DND-41 (cell line): ENCODE data around the gene SPEM1.

Source experiments
- EZH2 ChIP-seq: IDR thresholded peaks from 3 replicates; pipeline ENCODE4 v1.6.1; 2012; ENCODE audit warnings: borderline replicate concordance, low read depth, mild to moderate bottlenecking, moderate library complexity, low read length, inconsistent platforms; ENCODE audit not compliant: severe bottlenecking
- TF ChIP-seq, protein P1 (sequence below): IDR thresholded peaks from 2 replicates; pipeline ENCODE4 v1.5.1; 2012; ENCODE audit warnings: borderline replicate concordance, low read length, moderate library complexity, mild to moderate bottlenecking; ENCODE audit not compliant: poor library complexity, severe bottlenecking; ENCODE audit errors: extremely low read depth

DNA sequence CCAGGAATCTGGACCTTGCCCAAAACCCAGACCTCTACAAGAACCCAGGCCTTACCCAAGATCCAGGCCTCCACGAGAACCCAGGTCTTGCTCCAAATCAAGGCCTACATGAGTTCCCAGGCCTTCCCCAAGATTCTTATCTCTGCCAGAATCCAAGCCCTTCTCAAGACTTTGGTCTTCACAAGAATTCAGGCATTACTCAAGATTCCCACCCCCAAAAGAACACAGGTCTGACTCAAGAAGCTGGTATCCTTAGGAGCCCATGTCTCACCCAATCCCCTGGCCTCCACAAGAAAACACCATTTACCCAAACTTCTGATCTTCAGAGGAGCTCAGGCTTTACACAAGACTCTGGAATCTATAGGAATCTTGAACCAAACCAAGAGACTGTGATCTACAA lies 11.1 kb downstream of the SPEM1 start:
- TF ChIP-seq, protein P1, sequence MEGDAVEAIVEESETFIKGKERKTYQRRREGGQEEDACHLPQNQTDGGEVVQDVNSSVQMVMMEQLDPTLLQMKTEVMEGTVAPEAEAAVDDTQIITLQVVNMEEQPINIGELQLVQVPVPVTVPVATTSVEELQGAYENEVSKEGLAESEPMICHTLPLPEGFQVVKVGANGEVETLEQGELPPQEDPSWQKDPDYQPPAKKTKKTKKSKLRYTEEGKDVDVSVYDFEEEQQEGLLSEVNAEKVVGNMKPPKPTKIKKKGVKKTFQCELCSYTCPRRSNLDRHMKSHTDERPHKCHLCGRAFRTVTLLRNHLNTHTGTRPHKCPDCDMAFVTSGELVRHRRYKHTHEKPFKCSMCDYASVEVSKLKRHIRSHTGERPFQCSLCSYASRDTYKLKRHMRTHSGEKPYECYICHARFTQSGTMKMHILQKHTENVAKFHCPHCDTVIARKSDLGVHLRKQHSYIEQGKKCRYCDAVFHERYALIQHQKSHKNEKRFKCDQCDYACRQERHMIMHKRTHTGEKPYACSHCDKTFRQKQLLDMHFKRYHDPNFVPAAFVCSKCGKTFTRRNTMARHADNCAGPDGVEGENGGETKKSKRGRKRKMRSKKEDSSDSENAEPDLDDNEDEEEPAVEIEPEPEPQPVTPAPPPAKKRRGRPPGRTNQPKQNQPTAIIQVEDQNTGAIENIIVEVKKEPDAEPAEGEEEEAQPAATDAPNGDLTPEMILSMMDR = no peak
- TF ChIP-seq EZH2 = no peak
